ENCODE results near the gene TLR10.
"Not testable (repeated sequence)": the region's sequence is repeated elsewhere in the genome, so short reads cannot be mapped to it uniquely, and the experiment has no call there.

The TLR10 gene

DNA sequence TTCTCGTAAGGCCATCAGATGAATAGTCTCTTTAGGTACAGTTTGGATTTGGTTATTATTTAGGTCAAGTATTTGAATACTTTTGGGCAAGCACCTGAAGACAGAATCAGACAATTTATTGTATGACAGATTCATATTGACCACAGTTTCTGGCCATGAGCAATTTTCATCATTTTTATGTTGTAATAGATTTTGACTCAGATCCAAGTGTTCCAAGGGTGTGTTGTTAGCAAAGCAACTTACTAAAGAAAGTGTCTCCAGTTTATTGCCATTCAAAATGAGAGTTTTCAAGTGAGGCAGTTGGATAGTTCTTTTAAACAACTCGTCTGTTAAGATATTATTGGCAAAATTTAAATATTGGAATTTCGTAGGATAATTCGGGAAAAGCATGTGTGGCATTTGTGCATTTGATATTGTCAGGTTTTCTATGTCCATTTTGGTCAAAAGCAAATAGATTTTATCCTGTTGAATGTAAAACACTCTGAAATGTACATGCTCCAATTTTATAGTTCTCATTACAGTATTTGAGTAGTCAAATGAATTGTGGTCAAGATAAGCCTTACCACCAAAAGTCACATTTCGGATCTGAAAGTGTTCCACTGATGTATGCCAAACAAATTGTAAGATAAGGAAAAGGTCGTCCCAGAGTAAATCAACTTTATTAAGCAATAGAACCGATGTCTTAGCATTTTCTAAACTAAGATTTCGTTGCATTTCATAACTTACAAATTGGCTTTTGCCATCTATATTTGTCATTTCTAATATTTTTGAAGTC, 8.4 kb downstream of the TLR10 start:
- H2BK5ac ChIP-seq (ENCODE audit: low read depth, low read length, poor library complexity, severe bottlenecking) = no peak overlapping the region
- no peaks in the 10 kb centered on the region for H3K9me3 ChIP-seq (ENCODE audit: control insufficient read depth, low read length)
- no peaks in the 10 kb centered on the region for H3K79me1 ChIP-seq (replicated peaks; ENCODE audit: low read length, poor library complexity, severe bottlenecking)
- no peak overlapping the region for H3K4me2 ChIP-seq (ENCODE audit: low read length, poor library complexity, severe bottlenecking)
- H3K4me1 ChIP-seq (ENCODE audit: control insufficient read depth, insufficient read depth, low read depth, low read length) = no peaks in the 10 kb centered on the region
- H4K91ac ChIP-seq (ENCODE audit: low read length) = no peak overlapping the region
- H3K27me3 ChIP-seq (ENCODE audit: control insufficient read depth in 1 of 2, insufficient read depth in 1 of 2, low read length in 2 of 2) = no peaks in the 10 kb centered on the region
- no peak overlapping the region for H4K8ac ChIP-seq (ENCODE audit: low read length)
- no peak overlapping the region for H3K4ac ChIP-seq (ENCODE audit: low read depth in 1 of 2, low read length in 2 of 2)
- H2BK120ac ChIP-seq (ENCODE audit: low read depth, low read length) = no peak overlapping the region
- H3K27ac ChIP-seq (ENCODE audit: low read length, poor library complexity, severe bottlenecking) = no peak overlapping the region
- WGBS = 86% methylated on average over 8 of the region's 8 CpGs
- no peak overlapping the region for H2BK15ac ChIP-seq (ENCODE audit: low read depth, poor library complexity, severe bottlenecking)
- H3K36me3 ChIP-seq (ENCODE audit: control insufficient read depth in 1 of 2, insufficient read depth in 2 of 2, low read depth in 1 of 2, low read length in 2 of 2) = no peaks in the 10 kb centered on the region
- no peak for DNase-seq
- no peak overlapping the region for H3K4me3 ChIP-seq (ENCODE audit: insufficient read depth in 1 of 2, low read depth in 1 of 2, low read length in 2 of 2)
- no peak overlapping the region for H3K23ac ChIP-seq (ENCODE audit: low read length in 2 of 2)
- H3K14ac ChIP-seq (ENCODE audit: low read length in 2 of 2) = no peak overlapping the region
- no peak overlapping the region for H2BK12ac ChIP-seq (ENCODE audit: low read length in 2 of 2)
- no peak overlapping the region for H3K18ac ChIP-seq (ENCODE audit: low read depth in 1 of 2, low read length in 2 of 2)
- H3K9ac ChIP-seq (ENCODE audit: low read length) = no peak overlapping the region
- no peak overlapping the region for H2AK5ac ChIP-seq (ENCODE audit: low read length, severe bottlenecking)
- H2AFZ ChIP-seq (ENCODE audit: low read depth, low read length) = no peak overlapping the region

DNA sequence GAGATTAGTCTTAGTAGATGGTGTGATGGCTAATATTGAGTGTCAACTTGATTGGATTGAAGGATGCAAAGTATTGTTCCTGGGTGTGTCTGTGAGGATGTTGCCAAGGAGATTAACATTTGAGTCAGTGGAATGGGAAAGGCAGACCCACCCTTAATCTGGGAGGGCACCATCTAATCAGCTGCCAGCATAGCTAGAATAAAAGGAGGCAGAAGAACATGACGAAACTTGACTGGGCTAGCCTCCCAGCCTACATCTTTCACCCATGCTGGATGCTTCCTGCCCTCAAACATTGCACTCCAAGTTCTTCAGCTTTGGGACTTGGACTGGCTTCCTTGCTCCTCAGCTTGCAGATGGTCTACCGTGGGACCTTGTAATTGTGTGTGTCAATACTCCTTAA, 12.5 kb downstream of the TLR10 start:
- not testable (repeated sequence) for H3K14ac ChIP-seq (ENCODE audit: low read length in 2 of 2); H2BK5ac ChIP-seq (ENCODE audit: low read depth, low read length, poor library complexity, severe bottlenecking); H3K18ac ChIP-seq (ENCODE audit: low read depth in 1 of 2, low read length in 2 of 2); H2AK5ac ChIP-seq (ENCODE audit: low read length, severe bottlenecking); H2BK15ac ChIP-seq (ENCODE audit: low read depth, poor library complexity, severe bottlenecking); H3K4me2 ChIP-seq (ENCODE audit: low read length, poor library complexity, severe bottlenecking); DNase-seq; H3K79me1 ChIP-seq (replicated peaks; ENCODE audit: low read length, poor library complexity, severe bottlenecking); H3K9me3 ChIP-seq (ENCODE audit: control insufficient read depth, low read length); H3K4ac ChIP-seq (ENCODE audit: low read depth in 1 of 2, low read length in 2 of 2); H4K91ac ChIP-seq (ENCODE audit: low read length); H3K23ac ChIP-seq (ENCODE audit: low read length in 2 of 2); H3K4me1 ChIP-seq (ENCODE audit: control insufficient read depth, insufficient read depth, low read depth, low read length); H2AFZ ChIP-seq (ENCODE audit: low read depth, low read length); H3K27ac ChIP-seq (ENCODE audit: low read length, poor library complexity, severe bottlenecking); H3K9ac ChIP-seq (ENCODE audit: low read length); H2BK120ac ChIP-seq (ENCODE audit: low read depth, low read length); H2BK12ac ChIP-seq (ENCODE audit: low read length in 2 of 2); H3K36me3 ChIP-seq (ENCODE audit: control insufficient read depth in 1 of 2, insufficient read depth in 2 of 2, low read depth in 1 of 2, low read length in 2 of 2); H4K8ac ChIP-seq (ENCODE audit: low read length); H3K4me3 ChIP-seq (ENCODE audit: insufficient read depth in 1 of 2, low read depth in 1 of 2, low read length in 2 of 2); H3K27me3 ChIP-seq (ENCODE audit: control insufficient read depth in 1 of 2, insufficient read depth in 1 of 2, low read length in 2 of 2)
- WGBS = 100% methylated on average over 1 of the region's 2 CpGs

DNA sequence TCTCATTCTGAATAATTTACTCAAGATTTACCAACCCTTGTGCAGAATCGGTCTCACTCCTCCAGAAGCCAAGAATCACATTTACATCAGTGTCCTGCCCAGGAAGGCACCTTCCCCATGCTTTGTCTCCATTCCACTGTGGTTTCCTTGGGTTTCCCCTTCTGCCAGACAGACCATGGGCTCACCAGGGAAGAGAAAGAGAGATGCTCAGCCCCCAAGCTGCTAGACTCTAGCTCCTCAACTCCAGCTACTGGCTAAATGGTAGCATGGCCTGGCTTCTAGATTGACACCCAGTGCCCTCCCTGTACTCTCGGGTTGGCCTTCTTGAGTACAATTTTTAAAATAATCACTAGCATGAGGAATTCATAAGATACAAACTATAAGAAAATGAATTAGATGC, 12.9 kb downstream of the TLR10 start:
- Histone ChIP-seq H3K27me3 (ENCODE audit: control insufficient read depth in 1 of 2, insufficient read depth in 1 of 2, low read length in 2 of 2) (no peaks in the 10 kb centered on the region), H3K27ac (ENCODE audit: low read length, poor library complexity, severe bottlenecking) (no peak overlapping the region), H2BK120ac (ENCODE audit: low read depth, low read length) (no peak overlapping the region), H3K4me1 (ENCODE audit: control insufficient read depth, insufficient read depth, low read depth, low read length) (peaks cover 5% of the 10 kb centered on the region), H2AK5ac (ENCODE audit: low read length, severe bottlenecking) (no peak overlapping the region), H2BK5ac (ENCODE audit: low read depth, low read length, poor library complexity, severe bottlenecking) (no peak overlapping the region), H3K4me2 (ENCODE audit: low read length, poor library complexity, severe bottlenecking) (no peak overlapping the region), H3K9me3 (ENCODE audit: control insufficient read depth, low read length) (no peaks in the 10 kb centered on the region), H2BK15ac (ENCODE audit: low read depth, poor library complexity, severe bottlenecking) (no peak overlapping the region), H2BK12ac (ENCODE audit: low read length in 2 of 2) (no peak overlapping the region), H3K14ac (ENCODE audit: low read length in 2 of 2) (no peak overlapping the region), H3K36me3 (ENCODE audit: control insufficient read depth in 1 of 2, insufficient read depth in 2 of 2, low read depth in 1 of 2, low read length in 2 of 2) (no peaks in the 10 kb centered on the region), H2AFZ (ENCODE audit: low read depth, low read length) (no peak overlapping the region), H4K8ac (ENCODE audit: low read length) (no peak overlapping the region), H3K9ac (ENCODE audit: low read length) (peak overlapping the region; percentile 53), H4K91ac (ENCODE audit: low read length) (no peak overlapping the region), H3K4me3 (ENCODE audit: insufficient read depth in 1 of 2, low read depth in 1 of 2, low read length in 2 of 2) (no peak overlapping the region), H3K79me1 (replicated peaks; ENCODE audit: low read length, poor library complexity, severe bottlenecking) (no peaks in the 10 kb centered on the region), H3K23ac (ENCODE audit: low read length in 2 of 2) (no peak overlapping the region), H3K4ac (ENCODE audit: low read depth in 1 of 2, low read length in 2 of 2) (no peak overlapping the region), H3K18ac (ENCODE audit: low read depth in 1 of 2, low read length in 2 of 2) (no peak overlapping the region)
- WGBS = 97% methylated on average over 1 of the region's 2 CpGs
- DNase-seq = no peak

DNA sequence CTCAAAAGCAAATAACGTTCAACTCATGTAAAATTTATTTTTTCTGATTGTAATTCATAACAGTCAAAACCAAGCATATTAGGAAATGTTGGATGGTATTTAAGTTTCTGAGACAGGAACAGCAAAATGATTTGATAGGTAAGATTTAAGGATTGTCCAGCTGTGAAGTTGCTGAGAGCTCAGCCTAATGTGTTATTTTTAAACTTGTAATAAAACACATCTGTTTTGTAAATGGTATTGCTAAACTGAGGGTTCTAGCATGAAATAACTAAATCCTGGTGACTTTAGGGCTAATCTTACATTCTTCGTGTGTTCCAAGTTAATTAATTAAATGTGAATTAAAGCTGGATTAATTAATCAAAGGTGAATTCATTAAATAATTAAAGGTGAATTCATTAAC, 13.3 kb downstream of the TLR10 start:
- Histone ChIP-seq H3K27me3 (ENCODE audit: control insufficient read depth in 1 of 2, insufficient read depth in 1 of 2, low read length in 2 of 2) (no peaks in the 10 kb centered on the region), H2AFZ (ENCODE audit: low read depth, low read length) (no peak overlapping the region), H3K9me3 (ENCODE audit: control insufficient read depth, low read length) (no peaks in the 10 kb centered on the region), H3K36me3 (ENCODE audit: control insufficient read depth in 1 of 2, insufficient read depth in 2 of 2, low read depth in 1 of 2, low read length in 2 of 2) (no peaks in the 10 kb centered on the region), H3K9ac (ENCODE audit: low read length) (peak overlapping the region; percentile 53), H2BK5ac (ENCODE audit: low read depth, low read length, poor library complexity, severe bottlenecking) (no peak overlapping the region), H4K8ac (ENCODE audit: low read length) (no peak overlapping the region), H2BK12ac (ENCODE audit: low read length in 2 of 2) (no peak overlapping the region), H3K4me2 (ENCODE audit: low read length, poor library complexity, severe bottlenecking) (no peak overlapping the region), H3K4ac (ENCODE audit: low read depth in 1 of 2, low read length in 2 of 2) (no peak overlapping the region), H3K23ac (ENCODE audit: low read length in 2 of 2) (no peak overlapping the region), H3K4me1 (ENCODE audit: control insufficient read depth, insufficient read depth, low read depth, low read length) (peaks cover 5% of the 10 kb centered on the region), H3K79me1 (replicated peaks; ENCODE audit: low read length, poor library complexity, severe bottlenecking) (no peaks in the 10 kb centered on the region), H3K27ac (ENCODE audit: low read length, poor library complexity, severe bottlenecking) (no peak overlapping the region), H3K4me3 (ENCODE audit: insufficient read depth in 1 of 2, low read depth in 1 of 2, low read length in 2 of 2) (no peak overlapping the region), H2BK15ac (ENCODE audit: low read depth, poor library complexity, severe bottlenecking) (no peak overlapping the region), H2BK120ac (ENCODE audit: low read depth, low read length) (no peak overlapping the region), H3K14ac (ENCODE audit: low read length in 2 of 2) (no peak overlapping the region), H2AK5ac (ENCODE audit: low read length, severe bottlenecking) (no peak overlapping the region), H4K91ac (ENCODE audit: low read length) (no peak overlapping the region), H3K18ac (ENCODE audit: low read depth in 1 of 2, low read length in 2 of 2) (no peak overlapping the region)
- WGBS = no CpG with 5 or more reads among the region's 2 CpGs
- no peak for DNase-seq

Measured in mesenchymal stem cell (in vitro differentiated cells and primary cell).